Aorta (tissue), 5 donors: Measurements from ENCODE around the gene GNAT2. TPM values are rescaled to one million over a fixed set of nuclear protein-coding genes. Genes with fewer than 3 reads are reported as not detected.

Source experiments
- ATAC-seq: fragments of 200-7000 bp; cut with Tn5 transposase; one replicate; pipeline ENCODE4 v1.9.1; 2022; ENCODE audit warnings: moderate library complexity; ENCODE audit not compliant: low FRiP score
- DNase-seq, 2 donors: peaks; one replicate each; pipeline ENCODE4 v3.0.0-alpha.2; 2020
- H3K27ac ChIP-seq, 2 donors: one replicate each; pipeline ENCODE4 v1.5.1; 2013; ENCODE audit warnings: low read length in 2 of 2, mild to moderate bottlenecking in 2 of 2, moderate library complexity in 2 of 2, control low read depth in 1 of 2, inconsistent platforms in 1 of 2, low read depth in 1 of 2
- H3K27me3 ChIP-seq, 2 donors: one replicate each; pipeline ENCODE4 v1.6.1; 2013; ENCODE audit warnings: control low read depth in 1 of 2, low read length in 1 of 2, mild to moderate bottlenecking in 1 of 2, moderate library complexity in 1 of 2; ENCODE audit not compliant: insufficient read depth in 2 of 2, control insufficient read depth in 1 of 2
- H3K36me3 ChIP-seq, 2 donors: one replicate each; pipeline ENCODE4 v1.6.1; 2013; ENCODE audit warnings: control low read depth in 1 of 2, low read length in 1 of 2, mild to moderate bottlenecking in 1 of 2; ENCODE audit not compliant: insufficient read depth in 2 of 2, control insufficient read depth in 1 of 2
- H3K4me1 ChIP-seq, 2 donors: one replicate each; pipeline ENCODE4 v1.6.1; 2013; ENCODE audit warnings: low read length in 2 of 2, control low read depth in 1 of 2, mild to moderate bottlenecking in 1 of 2, moderate library complexity in 1 of 2; ENCODE audit not compliant: insufficient read depth in 2 of 2, control insufficient read depth in 1 of 2
- H3K4me3 ChIP-seq, 2 donors: one replicate each; pipeline ENCODE4 v1.5.1; 2013; ENCODE audit warnings: low read length in 2 of 2, control low read depth in 1 of 2, mild to moderate bottlenecking in 1 of 2
- H3K9me3 ChIP-seq: one replicate; pipeline ENCODE4 v1.6.1; 2013; ENCODE audit warnings: mild to moderate bottlenecking, low read length; ENCODE audit not compliant: control insufficient read depth
- WGBS, 2 donors: extraction: QIAGEN DNeasy Blood & Tissue Kit; methylation state at CpG; one replicate each; pipeline ENCODE4 v1.1.7; 2013; 5-methylcytosine and 5-hydroxymethylcytosine counted together
- intact Hi-C, 2 donors: fragments of 100-400 bp; cut with DNase I; formaldehyde crosslinking; loops; one replicate each; pipeline versions ENCODE4 v1.14.2 to v1.15.0; 2022
- polyA plus RNA-seq, 2 donors: library from polyadenylated mRNA; stranded (reverse); fragments of 200-250 nt; gene quantifications; one replicate each; pipeline ENCODE4 v1.2.3, GENCODE V29; 2013
- total RNA-seq, 2 donors: library from RNA; stranded (reverse); fragmentation: NEBNext Ultra II Directional; extraction: Animal tissue kit (Norgen Biotek cat#: 25700); gene quantifications; one replicate each; pipeline ENCODE4 v1.2.1, GENCODE V29; 2021
- donor health status: healthy with polysubstance abuse.
- donor health status: Bipolar disorder and iron deficiency.
- donor health status: DM: no; HTN: no; CAD: no.
- donor health status: DM: no; HTN: no; CAD: no.
- donor health status: DM: yes; HTN: yes; CAD: no.

Gene GNAT2
- total and polyA plus RNA-seq, 4 donors, result not detected

- intact Hi-C loops, result loop anchor here (5.0 kb wide), 2 partner anchors 333 to 343 kb away; no protein-coding TSS in a partner anchor
- ATAC-seq, result no peak
- H3K4me1 ChIP-seq, result no peaks in the 10 kb centered on the region
- no peak overlapping the region for H3K4me3 ChIP-seq
- H3K27ac ChIP-seq, result no peak overlapping the region
- H3K36me3 ChIP-seq, result no peaks in the 10 kb centered on the region
- H3K9me3 ChIP-seq, result no peaks in the 10 kb centered on the region
- 52% methylated on average over 10 of the region's 10 CpGs; no CpG with 5 or more reads in 1 of the 2 donors for WGBS, 2 donors
- no peak for DNase-seq
- no peaks in the 10 kb centered on the region for H3K27me3 ChIP-seq
These were observed 25.3 kb upstream of the GNAT2 start for GRCh38 chr1:109644670-109645069.

GRCh38 chr1:109643385-109644230, 24.2 kb upstream of the GNAT2 start:
- Histone ChIP-seq H3K4me3 (no peak overlapping the region), H3K27me3 (no peaks in the 10 kb centered on the region), H3K9me3 (no peaks in the 10 kb centered on the region), H3K36me3 (no peaks in the 10 kb centered on the region), H3K4me1 (no peaks in the 10 kb centered on the region), H3K27ac (no peak overlapping the region)
- intact Hi-C loops, result loop anchor here (1.0 to 5.0 kb wide), 3 partner anchors 97 to 344 kb away; no protein-coding TSS in a partner anchor
- 40 to 41% methylated on average over 32 of the region's 32 CpGs for WGBS, 2 donors
- ATAC-seq (peak; percentile 77), DNase-seq (peak; percentile 92 to 96)

GRCh38 chr1:109642626-109643025, 23.2 kb upstream of the GNAT2 start:
- ATAC-seq (no peak), DNase-seq (no peak)
- no peaks in the 10 kb centered on the region for H3K4me1 ChIP-seq
- H3K27ac ChIP-seq, result no peak overlapping the region
- intact Hi-C loops, result loop anchor here (1.0 to 5.0 kb wide), 3 partner anchors 96 to 345 kb away; no protein-coding TSS in a partner anchor
- no peak overlapping the region for H3K4me3 ChIP-seq
- 76 to 79% methylated on average over 3 of the region's 3 CpGs for WGBS, 2 donors
- H3K27me3 ChIP-seq, result no peaks in the 10 kb centered on the region
- H3K9me3 ChIP-seq, result no peaks in the 10 kb centered on the region
- H3K36me3 ChIP-seq, result no peaks in the 10 kb centered on the region

GRCh38 chr1:109641861-109642260, 22.4 kb upstream of the GNAT2 start:
- no peak overlapping the region for H3K27ac ChIP-seq
- H3K4me1 ChIP-seq, result no peaks in the 10 kb centered on the region
- DNase-seq (no peak), ATAC-seq (no peak)
- H3K27me3 ChIP-seq, result no peaks in the 10 kb centered on the region
- no peaks in the 10 kb centered on the region for H3K9me3 ChIP-seq
- intact Hi-C loops, result loop anchor here (2.0 to 5.0 kb wide), 4 partner anchors 45 to 345 kb away; partner anchors contain the start of gene GSTM1 (in 1 of the 2)
- WGBS, 2 donors, result 81 to 82% methylated on average over 2 of the region's 2 CpGs
- no peaks in the 10 kb centered on the region for H3K36me3 ChIP-seq
- no peak overlapping the region for H3K4me3 ChIP-seq

- no peaks in the 10 kb centered on the region for H3K27me3 ChIP-seq
- 62 to 84% methylated on average over 2 of the region's 2 CpGs for WGBS, 2 donors
- no peaks in the 10 kb centered on the region for H3K9me3 ChIP-seq
- no peaks in the 10 kb centered on the region for H3K4me1 ChIP-seq
- intact Hi-C loops, result loop anchor here (2.0 to 5.0 kb wide), 4 partner anchors 46 to 346 kb away; partner anchors contain the start of gene GSTM1 (in 1 of the 2)
- H3K36me3 ChIP-seq, result no peaks in the 10 kb centered on the region
- H3K4me3 ChIP-seq, result no peak overlapping the region
- ATAC-seq (no peak), DNase-seq (peak in 1 of 2 donors; percentile 30)
- no peak overlapping the region for H3K27ac ChIP-seq
These were observed 21.8 kb upstream of the GNAT2 start for GRCh38 chr1:109641078-109641740.

- ATAC-seq, result peak; percentile 85
- H3K36me3 ChIP-seq, result no peaks in the 10 kb centered on the region
- WGBS, 2 donors, result 47% methylated on average over 5 of the region's 5 CpGs
- H3K9me3 ChIP-seq, result no peaks in the 10 kb centered on the region
- H3K4me1 ChIP-seq, result no peaks in the 10 kb centered on the region
- H3K27ac ChIP-seq, result no peak overlapping the region
- intact Hi-C loops, result loop anchor here (2.0 to 5.0 kb wide), 4 partner anchors 46 to 347 kb away; partner anchors contain the start of gene GSTM1 (in 1 of the 2)
- peak; percentile 91 to 96 for DNase-seq
- no peak overlapping the region for H3K4me3 ChIP-seq
- no peaks in the 10 kb centered on the region for H3K27me3 ChIP-seq
These were observed 21.0 kb upstream of the GNAT2 start for GRCh38 chr1:109640285-109640865.

- intact Hi-C loops, result loop anchor here (2.0 to 5.0 kb wide), 4 partner anchors 47 to 347 kb away; partner anchors contain the start of gene GSTM1 (in 1 of the 2)
- no peaks in the 10 kb centered on the region for H3K27me3 ChIP-seq
- H3K36me3 ChIP-seq, result no peaks in the 10 kb centered on the region
- no peak overlapping the region for H3K27ac ChIP-seq
- no peaks in the 10 kb centered on the region for H3K4me1 ChIP-seq
- ATAC-seq (no peak), DNase-seq (peak in 1 of 2 donors; percentile 67)
- H3K4me3 ChIP-seq, result no peak overlapping the region
- WGBS, 2 donors, result 45 to 54% methylated on average over 6 of the region's 6 CpGs
- H3K9me3 ChIP-seq, result no peaks in the 10 kb centered on the region
These were observed 20.4 kb upstream of the GNAT2 start for GRCh38 chr1:109639841-109640184.

- Histone ChIP-seq H3K4me1 (no peaks in the 10 kb centered on the region), H3K27me3 (no peaks in the 10 kb centered on the region), H3K4me3 (no peak overlapping the region), H3K36me3 (no peaks in the 10 kb centered on the region), H3K9me3 (no peaks in the 10 kb centered on the region), H3K27ac (no peak overlapping the region)
- intact Hi-C loops, result no loop called here
- DNase-seq (no peak), ATAC-seq (no peak)
- WGBS, 2 donors, result 89 to 90% methylated on average over 9 of the region's 9 CpGs
These were observed 19.8 kb upstream of the GNAT2 start for GRCh38 chr1:109639063-109639840.
